HCT116 (cell line): Measurements from ENCODE around the gene OR11H7. TPM values are rescaled to one million over a fixed set of nuclear protein-coding genes. Genes with fewer than 3 reads are reported as not detected.

Experiments
- ATAC-seq: fragments of 200-7000 bp; cut with Tn5 transposase; 2 replicates; pipeline ENCODE4 v1.9.1; 2020; ENCODE audit warnings: mild to moderate bottlenecking, moderate library complexity
- Bru-seq: library from RNA; stranded (reverse); fragments of 400-500 nt; gene quantifications from one replicate; lab custom pipeline; 2021; lab: Mats Ljungman, UMichigan
- BruChase-seq, 2 experiments: library from RNA; stranded (reverse); fragments of 400-500 nt; gene quantifications; one replicate each; lab custom pipeline; 2021; lab: Mats Ljungman, UMichigan
- BruUV-seq: library from RNA; stranded (reverse); fragments of 400-500 nt; replicated peaks from 2 replicates; lab custom pipeline; 2021; lab: Mats Ljungman, UMichigan
- CTCF ChIA-PET: fragments of 300-600 bp; sonication (Branson Sonifier 250); formaldehyde crosslinking; loops from one replicate; lab custom pipeline; 2021; ENCODE audit warnings: antibody characterized with exemption; lab: Charles Lee
- POLR2A ChIA-PET: fragments of 300-600, 350-600 bp; sonication (Branson Sonifier 250); formaldehyde crosslinking; loops from one replicate; lab custom pipeline; 2021; ENCODE audit warnings: antibody characterized with exemption; lab: Charles Lee
- RAD21 ChIA-PET, 2 experiments: fragments of 300-600 bp; sonication (Branson Sonifier 250); formaldehyde crosslinking; loops; one replicate each; lab custom pipeline; 2023; ENCODE audit warnings: low total read pairs in 2 of 2; ENCODE audit not compliant: uncharacterized antibody in 2 of 2, unreplicated experiment in 2 of 2, low non-redundant PET in 1 of 2; lab: Charles Lee
- DNase-seq: peaks from one replicate; pipeline ENCODE4 v3.0.0-alpha.2; 2010; ENCODE audit warnings: low read depth, low spot score
- H2AFZ ChIP-seq: fragments of 200-600 bp; shearing (Covaris generic), sonication (generic); 2 replicates; pipeline ENCODE4 v1.6.1; 2017; ENCODE audit warnings: low read depth, mixed run types, mixed read lengths, antibody characterized with exemption, low read length; ENCODE audit not compliant: poor library complexity, severe bottlenecking
- H3K27ac ChIP-seq: 2 replicates; pipeline ENCODE4 v1.5.1; 2012; ENCODE audit warnings: low read depth, low read length
- H3K27me3 ChIP-seq: fragments of 200-600 bp; sonication (generic); 2 replicates; pipeline ENCODE4 v1.6.1; 2016; ENCODE audit warnings: mixed run types, low read length, mixed read lengths; ENCODE audit not compliant: insufficient read depth
- H3K36me3 ChIP-seq, 2 experiments: fragments of 200-500 bp in 1 of 2; fragments of 200-600 bp in 1 of 2; sonication (Bioruptor generic) in 1 of 2; sonication (generic) in 1 of 2; 2 replicates each; pipeline versions ENCODE4 v1.5.1 to v1.6.1; 2014 to 2016; ENCODE audit warnings: low read length in 2 of 2, inconsistent platforms in 1 of 2, mixed read lengths in 1 of 2, mixed run types in 1 of 2; ENCODE audit not compliant: insufficient read depth in 2 of 2, control insufficient read depth in 1 of 2
- H3K4me1 ChIP-seq, 2 experiments: fragments of 200-600 bp in 1 of 2; sonication (generic) in 1 of 2; 2 replicates each; pipeline versions ENCODE4 v1.5.1 to v1.6.1; 2012 to 2017; ENCODE audit warnings: low read length in 2 of 2, inconsistent platforms in 1 of 2, mild to moderate bottlenecking in 1 of 2, mixed read lengths in 1 of 2, mixed run types in 1 of 2, moderate library complexity in 1 of 2; ENCODE audit not compliant: insufficient read depth in 2 of 2, control insufficient read depth in 1 of 2
- H3K4me2 ChIP-seq: fragments of 200-600 bp; sonication (generic); 2 replicates; pipeline ENCODE4 v1.6.1; 2017; ENCODE audit warnings: mixed run types, low read length, mixed read lengths
- H3K4me3 ChIP-seq, 2 experiments: fragments of 200-600 bp in 1 of 2; sonication (generic) in 1 of 2; replicated peaks in 1 of 2; 2 replicates each; pipeline ENCODE4 v1.5.1; 2011 to 2016; ENCODE audit warnings: low read length in 2 of 2, control low read depth in 1 of 2, low read depth in 1 of 2, mild to moderate bottlenecking in 1 of 2, mixed read lengths in 1 of 2, mixed run types in 1 of 2
- H3K79me2 ChIP-seq: fragments of 200-600 bp; sonication (generic); 2 replicates; pipeline ENCODE4 v1.6.1; 2017; ENCODE audit warnings: mild to moderate bottlenecking, mixed run types, low read length, moderate library complexity, mixed read lengths; ENCODE audit not compliant: insufficient read depth
- H3K9ac ChIP-seq: fragments of 200-600 bp; sonication (generic); 2 replicates; pipeline ENCODE4 v1.6.1; 2016; ENCODE audit warnings: low read length, mixed read lengths
- H3K9me2 ChIP-seq: fragments of 200-600 bp; sonication (generic), shearing (Covaris generic); 2 replicates; pipeline ENCODE4 v1.6.1; 2017; ENCODE audit warnings: mixed run types, mild to moderate bottlenecking, moderate library complexity; ENCODE audit not compliant: insufficient read depth
- H3K9me3 ChIP-seq, 2 experiments: fragments of 200-500 bp in 1 of 2; fragments of 200-600 bp in 1 of 2; sonication (Bioruptor generic) in 1 of 2; sonication (generic) in 1 of 2; 2 replicates each; pipeline ENCODE4 v1.6.1; 2014 to 2017; ENCODE audit warnings: low read length in 2 of 2, mixed read lengths in 2 of 2, inconsistent platforms in 1 of 2, low read depth in 1 of 2, mild to moderate bottlenecking in 1 of 2, mixed run types in 1 of 2, moderate library complexity in 1 of 2; ENCODE audit not compliant: control insufficient read depth in 1 of 2, insufficient read depth in 1 of 2
- H4K20me1 ChIP-seq: fragments of 200-600 bp; sonication (generic), shearing (Covaris generic); 2 replicates; pipeline ENCODE4 v1.6.1; 2017; ENCODE audit warnings: mixed run types, mild to moderate bottlenecking, moderate library complexity; ENCODE audit not compliant: insufficient read depth
- ATF3 ChIP-seq: IDR thresholded peaks from 2 replicates; pipeline ENCODE4 v1.6.1; 2012
- CBX3 ChIP-seq: IDR thresholded peaks from 2 replicates; pipeline ENCODE4 v1.6.1; 2012; ENCODE audit warnings: low read depth
- CEBPB ChIP-seq: IDR thresholded peaks from 2 replicates; pipeline ENCODE4 v1.6.1; 2012; ENCODE audit warnings: low read depth
- CTCF ChIP-seq, 3 experiments: fragments of 200-600 bp in 1 of 3; sonication (generic) in 1 of 3; IDR thresholded peaks in 2 of 3; conservative IDR thresholded peaks in 1 of 3; 2 replicates each; pipeline ENCODE4 v1.5.1; 2012 to 2017; ENCODE audit warnings: low read depth in 2 of 3, low read length in 2 of 3, antibody characterized with exemption in 1 of 3, borderline replicate concordance in 1 of 3, control low read depth in 1 of 3, mild to moderate bottlenecking in 1 of 3, mixed read lengths in 1 of 3, mixed run types in 1 of 3, moderate library complexity in 1 of 3; ENCODE audit not compliant: insufficient read depth in 1 of 3
- EGR1 ChIP-seq: IDR thresholded peaks from 2 replicates; pipeline ENCODE4 v1.6.1; 2012; ENCODE audit warnings: low read depth
- ELF1 ChIP-seq: IDR thresholded peaks from 2 replicates; pipeline ENCODE4 v1.6.1; 2012; ENCODE audit warnings: low read depth, borderline replicate concordance
- EZH2phosphoT487 ChIP-seq: fragments of 200-600 bp; IDR thresholded peaks from 2 replicates; pipeline ENCODE4 v1.6.1; 2018; ENCODE audit warnings: antibody characterized with exemption, borderline replicate concordance
- FOSL1 ChIP-seq: IDR thresholded peaks from 2 replicates; pipeline ENCODE4 v1.6.1; 2012; ENCODE audit warnings: low read depth
- JUND ChIP-seq: IDR thresholded peaks from 2 replicates; pipeline ENCODE4 v1.6.1; 2012
- MAX ChIP-seq: IDR thresholded peaks from 2 replicates; pipeline ENCODE4 v1.6.1; 2012
- POLR2A ChIP-seq: IDR thresholded peaks from 2 replicates; pipeline ENCODE4 v1.7.0; 2011; ENCODE audit warnings: borderline replicate concordance; ENCODE audit not compliant: insufficient read depth, insufficient read length; ENCODE audit errors: extremely low read depth
- POLR2AphosphoS5 ChIP-seq: IDR thresholded peaks from 2 replicates; pipeline ENCODE4 v1.6.1; 2011; ENCODE audit warnings: mild to moderate bottlenecking, low read depth, low read length, moderate library complexity
- RAD21 ChIP-seq: IDR thresholded peaks from 2 replicates; pipeline ENCODE4 v1.6.1; 2012; ENCODE audit warnings: low read depth, mild to moderate bottlenecking
- REST ChIP-seq: IDR thresholded peaks from 2 replicates; pipeline ENCODE4 v1.6.1; 2012; ENCODE audit warnings: low read depth
- SIN3A ChIP-seq: IDR thresholded peaks from 2 replicates; pipeline ENCODE4 v1.6.1; 2012; ENCODE audit warnings: low read depth
- SP1 ChIP-seq: IDR thresholded peaks from 2 replicates; pipeline ENCODE4 v1.6.1; 2012; ENCODE audit warnings: low read depth
- SRF ChIP-seq: IDR thresholded peaks from 2 replicates; pipeline ENCODE4 v1.6.1; 2012; ENCODE audit warnings: low read depth
- TCF7L2 ChIP-seq: IDR thresholded peaks from 2 replicates; pipeline ENCODE4 v1.7.0; 2011; ENCODE audit warnings: borderline replicate concordance, inconsistent platforms; ENCODE audit not compliant: insufficient read depth, insufficient read length; ENCODE audit errors: extremely low read depth
- ZFX ChIP-seq: fragments of 450-650 bp; IDR thresholded peaks from 2 replicates; pipeline ENCODE4 v1.6.1; 2017
- ZNF274 ChIP-seq: fragments of 200-500 bp; sonication (Bioruptor generic); IDR thresholded peaks from 2 replicates; pipeline ENCODE4 v1.6.1; 2014; ENCODE audit warnings: mild to moderate bottlenecking, low read depth, low read length, inconsistent platforms
- intact Hi-C: fragments of 100-400 bp; cut with micrococcal nuclease; formaldehyde crosslinking; loops from 2 replicates; pipeline ENCODE4 v1.10.0; 2022
- long read RNA-seq: library from polyadenylated mRNA; unstranded; transcript quantifications from one replicate; pipeline ENCODE4 v2.0.0, GENCODE V29; 2021; ENCODE audit not compliant: unreplicated experiment
- polyA plus RNA-seq: library from polyadenylated mRNA; unstranded; fragments of >200 nt; gene quantifications from 2 replicates; pipeline ENCODE4 v1.2.1, GENCODE V29; 2012; ENCODE audit warnings: missing spikeins
- total RNA-seq: library from RNA; stranded (reverse); gene quantifications from one replicate; pipeline ENCODE4 v1.2.1, GENCODE V29; 2021; ENCODE audit not compliant: unreplicated experiment

Gene OR11H7
- total RNA-seq (not detected), Bru-seq, nascent RNA (not detected), BruChase-seq, experiment 1, labeled RNA remaining after a 6-hour chase (not detected), BruChase-seq, experiment 2, labeled RNA remaining after a 2-hour chase (not detected)
- not detected in 2 replicates for polyA plus RNA-seq
- long read RNA-seq = 0 reads

GRCh38 chr14:20228681-20229080 is at the start of gene OR11H7:
TSS of gene OR11H7 (plus strand) at chr14:20228981.
- CTCF ChIA-PET = no interaction called here
- H3K27ac ChIP-seq = no peak within 1 kb of the TSS
- no peak for ATAC-seq

More at GRCh38 chr14:20228681-20229080, at the start of gene OR11H7:
- TF ChIP-seq ZNF274 (no peak), JUND (no peak), CBX3 (no peak), ATF3 (no peak), CTCF (IDR thresholded peaks at IDR 0.05 in 2 of 3, conservative IDR thresholded peaks at IDR 0.05 in 1 of 3; ENCODE audit: borderline replicate concordance in 1 of 3, insufficient read depth in 1 of 3, low read depth in 2 of 3, low read length in 2 of 3) (no peak), CEBPB (no peak), REST (no peak), EZH2phosphoT487 (no peak), FOSL1 (no peak), ZFX (no peak), SP1 (no peak), RAD21 (no peak), POLR2AphosphoS5 (no peak), ELF1 (no peak), MAX (no peak), EGR1 (no peak), SIN3A (no peak), POLR2A (no peak), TCF7L2 (no peak), SRF (no peak)
- TF ChIP-seq, all 23 proteins: peak for 0
- Histone ChIP-seq H4K20me1 (no peaks in the 10 kb centered on the region), H3K79me2 (no peaks in the 10 kb centered on the region), H3K9me2 (no peaks in the 10 kb centered on the region), H3K9ac (no peak within 1 kb of the TSS), H3K4me1 (no peaks in the 10 kb centered on the region), H3K27me3 (no peaks in the 10 kb centered on the region), H3K4me3 (no peak within 1 kb of the TSS), H3K36me3 (no peaks in the 10 kb centered on the region), H3K9me3 (no peaks in the 10 kb centered on the region), H3K4me2 (no peak within 1 kb of the TSS), H2AFZ (no peak within 1 kb of the TSS)
- RAD21 ChIA-PET = no interaction called here
- POLR2A ChIA-PET = no interaction called here
- BruUV-seq = no TSS peak
- intact Hi-C loops = no loop called here
- no peak for DNase-seq
